GM12891 (cell line): ENCODE results near the gene SEMA4D.

Experiments
- DNase-seq: peaks from one replicate; pipeline ENCODE4 v3.0.0; 2011; ENCODE audit warnings: low spot score; ENCODE audit not compliant: insufficient read length
- FAIRE-seq: peaks from 2 replicates; lab custom pipeline; 2011; peaks lifted over from hg19 to GRCh38; lab: Jason Lieb, UNC
- PAX5 ChIP-seq: IDR thresholded peaks from 2 replicates; pipeline ENCODE4 v1.6.1; 2011; ENCODE audit warnings: low read length, moderate library complexity, mild to moderate bottlenecking; ENCODE audit not compliant: insufficient read depth, severe bottlenecking
- POLR2A ChIP-seq: IDR thresholded peaks from 2 replicates; pipeline ENCODE4 v1.6.1; 2011; ENCODE audit warnings: low read depth, low read length, control low read depth
- POLR2AphosphoS5 ChIP-seq: IDR thresholded peaks from 2 replicates; pipeline ENCODE4 v1.6.1; 2011; ENCODE audit warnings: low read depth, low read length, control low read depth
- POU2F2 ChIP-seq: IDR thresholded peaks from 2 replicates; pipeline ENCODE4 v1.6.1; 2011; ENCODE audit warnings: low read depth, mild to moderate bottlenecking, control low read depth, low read length, moderate library complexity
- SPI1 ChIP-seq: IDR thresholded peaks from 2 replicates; pipeline ENCODE4 v1.6.1; 2011; ENCODE audit warnings: low read depth, low read length, control low read depth
- TAF1 ChIP-seq: IDR thresholded peaks from 2 replicates; pipeline ENCODE4 v1.6.1; 2011; ENCODE audit warnings: low read depth, low read length, control low read depth

The SEMA4D gene

GRCh38 chr9:89395931-89396710 lies 101.8 kb downstream of the SEMA4D start:
- TF ChIP-seq POLR2AphosphoS5, result no peak
- TF ChIP-seq SPI1, result no peak
- TF ChIP-seq TAF1, result no peak
- no peak for TF ChIP-seq POLR2A
- no peak for TF ChIP-seq PAX5
- no peak for TF ChIP-seq POU2F2
- FAIRE-seq (no peak), DNase-seq (no peak)

DNA sequence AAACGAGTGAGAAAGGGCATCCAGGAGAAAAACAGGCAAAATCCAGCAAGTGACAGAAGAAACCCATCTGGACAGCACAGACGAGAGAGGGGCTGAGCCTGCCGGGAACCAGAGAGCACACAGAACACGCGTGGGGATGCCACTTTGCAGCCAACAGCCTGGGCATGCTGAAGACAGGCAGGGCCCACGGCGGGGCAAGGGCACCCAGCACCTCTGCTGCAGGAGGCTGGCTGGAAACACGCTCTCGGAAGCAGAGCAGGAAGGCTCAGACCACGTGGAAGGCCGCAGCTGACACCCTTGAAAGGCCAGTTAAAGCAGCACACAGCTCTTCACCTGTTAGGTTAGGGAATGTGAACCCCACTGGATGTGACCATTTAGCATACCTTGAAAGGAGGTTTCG lies 103.5 kb downstream of the SEMA4D start:
- FAIRE-seq (no peak), DNase-seq (no peak)
- TF ChIP-seq TAF1 (no peak), POLR2A (no peak), PAX5 (no peak), SPI1 (no peak)

- FAIRE-seq (no peak), DNase-seq (no peak)
- no peak for TF ChIP-seq POLR2AphosphoS5
- TF ChIP-seq PAX5, result no peak
- no peak for TF ChIP-seq POLR2A
- TF ChIP-seq SPI1, result no peak
- TF ChIP-seq TAF1, result no peak
- TF ChIP-seq POU2F2, result no peak
Measured at GRCh38 chr9:89391585-89391984, 106.3 kb downstream of the SEMA4D start.

DNA sequence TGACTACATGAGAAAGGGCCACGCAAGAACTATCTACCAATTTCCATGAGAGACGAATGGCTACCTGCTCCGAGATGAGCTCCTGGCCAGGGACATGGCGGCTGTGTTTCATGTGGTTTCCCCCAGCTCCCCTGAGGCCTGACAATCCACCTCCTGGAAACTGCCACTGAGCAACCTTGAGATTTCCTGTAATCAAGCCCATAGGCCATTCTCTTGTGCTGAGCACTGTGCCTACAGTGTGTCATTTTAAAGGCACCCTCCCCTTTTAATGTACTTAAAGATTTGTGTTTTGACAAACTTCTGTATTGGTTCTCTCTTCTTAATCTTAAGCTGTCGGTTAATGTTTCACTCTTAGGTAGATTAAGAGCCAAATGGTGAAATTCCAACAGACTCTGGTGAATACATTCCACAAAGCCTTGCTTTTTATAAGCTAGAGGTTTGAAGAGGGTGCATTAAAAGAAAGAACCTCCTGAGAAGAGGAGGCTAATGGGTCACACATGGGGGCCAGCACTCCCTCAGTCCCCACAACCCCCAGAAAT lies 107.3 kb downstream of the SEMA4D start:
- DNase-seq, result no peak
- no peak for TF ChIP-seq PAX5
- no peak for TF ChIP-seq TAF1
- no peak for TF ChIP-seq POLR2AphosphoS5
- no peak for FAIRE-seq

DNA sequence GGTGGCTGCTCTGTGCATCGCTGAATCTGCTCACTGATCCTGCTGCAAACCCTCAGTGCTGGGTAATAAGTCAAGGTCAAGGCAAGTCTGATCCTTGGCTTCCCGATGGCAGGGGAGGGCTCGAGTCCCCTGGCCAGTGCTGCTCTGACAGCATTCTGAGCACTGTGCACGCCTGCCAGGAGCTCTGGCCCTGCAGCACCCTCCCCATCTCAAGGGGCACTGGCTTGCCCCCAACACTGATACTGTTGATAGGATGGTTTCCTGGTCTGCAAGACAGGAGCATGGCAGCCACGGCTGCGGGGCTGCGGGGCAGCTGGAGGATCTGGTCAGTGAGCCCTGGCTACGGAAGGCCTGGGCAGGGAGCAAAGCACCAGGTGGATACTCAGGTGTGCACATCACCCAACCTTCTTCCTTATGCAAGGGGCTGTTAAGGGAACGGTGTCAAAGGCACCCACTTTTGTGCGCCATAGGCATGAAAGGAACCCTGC lies 107.8 kb downstream of the SEMA4D start:
- FAIRE-seq (no peak), DNase-seq (no peak)
- TF ChIP-seq SPI1, result no peak
- no peak for TF ChIP-seq PAX5
- TF ChIP-seq POLR2A, result no peak
- no peak for TF ChIP-seq TAF1
- no peak for TF ChIP-seq POU2F2
- no peak for TF ChIP-seq POLR2AphosphoS5

GRCh38 chr9:89388868-89389177 lies 109.1 kb downstream of the SEMA4D start:
- no peak for DNase-seq
- no peak for FAIRE-seq
- no peak for TF ChIP-seq PAX5

GRCh38 chr9:89388084-89388867 lies 109.6 kb downstream of the SEMA4D start:
- FAIRE-seq (no peak), DNase-seq (no peak)
- TF ChIP-seq POLR2A (no peak), POU2F2 (no peak), PAX5 (no peak), TAF1 (no peak), POLR2AphosphoS5 (no peak), SPI1 (no peak)

- DNase-seq, result no peak
- TF ChIP-seq POU2F2 (no peak), SPI1 (no peak), TAF1 (no peak), PAX5 (no peak), POLR2AphosphoS5 (no peak)
- no peak for FAIRE-seq
Measured at GRCh38 chr9:89387197-89387849, 110.6 kb downstream of the SEMA4D start.

- FAIRE-seq, result no peak
- TF ChIP-seq POU2F2 (no peak), TAF1 (no peak), POLR2AphosphoS5 (no peak; the same call in 1 of the 2 replicates)
- no peak for DNase-seq
Measured at GRCh38 chr9:89386797-89387196, 111.1 kb downstream of the SEMA4D start.

DNA sequence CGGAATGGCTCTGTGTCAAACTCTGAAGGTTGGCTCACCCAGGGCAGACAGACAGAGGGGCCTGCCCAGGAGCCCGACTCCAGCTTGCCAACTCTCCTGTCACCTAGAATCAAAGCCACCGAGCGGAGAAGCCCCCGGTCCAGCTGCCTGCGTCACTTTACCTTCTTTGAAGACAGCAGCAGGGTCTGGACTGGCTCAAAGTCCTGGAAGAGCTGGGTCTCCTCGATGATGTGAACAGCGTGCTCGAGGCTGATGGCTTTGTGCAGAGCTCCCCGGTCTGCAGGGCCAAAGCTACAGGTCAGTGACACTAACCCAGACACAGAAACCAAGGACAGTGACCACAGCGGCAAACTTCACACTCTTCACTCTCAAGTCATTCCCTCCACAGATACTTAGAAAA lies 111.7 kb downstream of the SEMA4D start:
- DNase-seq (no peak), FAIRE-seq (no peak)
- no peak for TF ChIP-seq SPI1
- TF ChIP-seq POLR2AphosphoS5, result no peak
- TF ChIP-seq TAF1, result no peak
- no peak for TF ChIP-seq PAX5
- TF ChIP-seq POLR2A, result no peak
- no peak for TF ChIP-seq POU2F2
